HepG2 (cell line): ENCODE results near the gene PCBP1. TPM values are rescaled to one million over a fixed set of nuclear protein-coding genes. Genes with fewer than 3 reads are reported as not detected.

Experiments
- AGO1 ChIP-seq: fragments of 200-400 bp; formaldehyde crosslinking; IDR thresholded peaks from 2 replicates; pipeline ENCODE4 v1.6.1; 2017; ENCODE audit warnings: mild to moderate bottlenecking, low read depth, low read length, moderate library complexity; ENCODE audit not compliant: poor library complexity, severe bottlenecking
- AKAP8 ChIP-seq: sonication (generic); formaldehyde crosslinking; IDR thresholded peaks from 2 replicates; pipeline ENCODE4 v1.5.1; 2020; ENCODE audit warnings: mild to moderate bottlenecking, missing genetic modification reagents
- ARID2 ChIP-seq: sonication (generic); formaldehyde crosslinking; IDR thresholded peaks from 2 replicates; pipeline ENCODE4 v1.8.1; 2022; ENCODE audit warnings: mild to moderate bottlenecking, missing genetic modification reagents, borderline replicate concordance
- ARNT2 ChIP-seq: sonication (generic); formaldehyde crosslinking; IDR thresholded peaks from 2 replicates; pipeline ENCODE4 v1.8.0; 2022; ENCODE audit warnings: mild to moderate bottlenecking, low read depth, missing genetic modification reagents, moderate library complexity
- DNMT1 ChIP-seq: sonication (generic); formaldehyde crosslinking; IDR thresholded peaks from 2 replicates; pipeline ENCODE4 v1.5.1; 2020; ENCODE audit warnings: mild to moderate bottlenecking, missing genetic modification reagents
- DPF2 ChIP-seq: sonication (generic); formaldehyde crosslinking; IDR thresholded peaks from 2 replicates; pipeline ENCODE4 v1.4.0; 2020; ENCODE audit warnings: mild to moderate bottlenecking, low read depth, missing genetic modification reagents, borderline replicate concordance
- JDP2 ChIP-seq: sonication (generic); formaldehyde crosslinking; IDR thresholded peaks from 2 replicates; pipeline ENCODE4 v1.8.1; 2022; ENCODE audit warnings: missing genetic modification reagents, borderline replicate concordance
- KAT7 ChIP-seq: IDR thresholded peaks from 2 replicates; pipeline ENCODE4 v1.6.1; 2018; ENCODE audit warnings: borderline replicate concordance, missing compliant biosample characterization
- MTF1 ChIP-seq: sonication (generic); formaldehyde crosslinking; IDR thresholded peaks from 2 replicates; pipeline ENCODE4 v1.5.0; 2020; ENCODE audit warnings: missing genetic modification reagents
- NR1H2 ChIP-seq: sonication (generic); formaldehyde crosslinking; IDR thresholded peaks from 2 replicates; pipeline ENCODE4 v1.8.1; 2022; ENCODE audit warnings: low read depth, missing genetic modification reagents, borderline replicate concordance
- TARDBP ChIP-seq: sonication (generic); formaldehyde crosslinking; IDR thresholded peaks from 2 replicates; pipeline ENCODE4 v1.8.0; 2022; ENCODE audit warnings: mild to moderate bottlenecking, missing genetic modification reagents
- ZBTB7B ChIP-seq: sonication (generic); formaldehyde crosslinking; IDR thresholded peaks from 2 replicates; pipeline ENCODE4 v1.4.0; 2020; ENCODE audit warnings: missing genetic modification reagents
- ZNF558 ChIP-seq: sonication (generic); formaldehyde crosslinking; IDR thresholded peaks from 2 replicates; pipeline ENCODE4 v1.9.0; 2022; ENCODE audit warnings: mild to moderate bottlenecking, missing genetic modification reagents, borderline replicate concordance
- ZNF775 ChIP-seq: sonication (generic); formaldehyde crosslinking; IDR thresholded peaks from 2 replicates; pipeline ENCODE4 v1.4.0; 2020; ENCODE audit warnings: missing genetic modification reagents, mild to moderate bottlenecking, moderate library complexity, borderline replicate concordance
- polyA plus RNA-seq, 8 experiments: library from polyadenylated mRNA; depleted of rRNA in 3 of 8; stranded (reverse) in 7 of 8; unstranded in 1 of 8; fragments of >200 nt; fragmentation: Illumina TruSeq in 4 of 8; extraction: Trizol in 4 of 8; gene quantifications; 2 replicates each; pipeline versions ENCODE4 v1.2.1 to v1.2.3, GENCODE V29; 2011 to 2016; ENCODE audit warnings: low read depth in 4 of 8, missing spikeins in 1 of 8, mixed read lengths in 1 of 8; ENCODE audit not compliant: insufficient read depth in 1 of 8
- total RNA-seq, 5 experiments: library from RNA; depleted of rRNA; stranded (reverse); fragments of >200 nt; fragmentation: Illumina TruSeq; extraction: Trizol; gene quantifications; 2 replicates each; pipeline ENCODE4 v1.2.3, GENCODE V29; 2016; ENCODE audit warnings: low read depth in 1 of 5
- TF ChIP-seq, protein P1 (sequence below): sonication (generic); formaldehyde crosslinking; IDR thresholded peaks from 2 replicates; pipeline ENCODE4 v1.4.0; 2020; ENCODE audit warnings: missing genetic modification reagents
- TF ChIP-seq, protein P2 (sequence below): sonication (generic); formaldehyde crosslinking; IDR thresholded peaks from 2 replicates; pipeline ENCODE4 v1.5.1; 2020; ENCODE audit warnings: missing genetic modification reagents, mild to moderate bottlenecking, borderline replicate concordance
- TF ChIP-seq, protein P3 (sequence below): sonication (generic); formaldehyde crosslinking; IDR thresholded peaks from 2 replicates; pipeline ENCODE4 v1.4.0; 2020; ENCODE audit warnings: missing genetic modification reagents

Gene PCBP1
- total and polyA plus RNA-seq, 2 of the 13 experiments (the other 11 are each of a cell fraction or from before 2014, with no cell fraction given): 32.0 to 137 TPM

DNA sequence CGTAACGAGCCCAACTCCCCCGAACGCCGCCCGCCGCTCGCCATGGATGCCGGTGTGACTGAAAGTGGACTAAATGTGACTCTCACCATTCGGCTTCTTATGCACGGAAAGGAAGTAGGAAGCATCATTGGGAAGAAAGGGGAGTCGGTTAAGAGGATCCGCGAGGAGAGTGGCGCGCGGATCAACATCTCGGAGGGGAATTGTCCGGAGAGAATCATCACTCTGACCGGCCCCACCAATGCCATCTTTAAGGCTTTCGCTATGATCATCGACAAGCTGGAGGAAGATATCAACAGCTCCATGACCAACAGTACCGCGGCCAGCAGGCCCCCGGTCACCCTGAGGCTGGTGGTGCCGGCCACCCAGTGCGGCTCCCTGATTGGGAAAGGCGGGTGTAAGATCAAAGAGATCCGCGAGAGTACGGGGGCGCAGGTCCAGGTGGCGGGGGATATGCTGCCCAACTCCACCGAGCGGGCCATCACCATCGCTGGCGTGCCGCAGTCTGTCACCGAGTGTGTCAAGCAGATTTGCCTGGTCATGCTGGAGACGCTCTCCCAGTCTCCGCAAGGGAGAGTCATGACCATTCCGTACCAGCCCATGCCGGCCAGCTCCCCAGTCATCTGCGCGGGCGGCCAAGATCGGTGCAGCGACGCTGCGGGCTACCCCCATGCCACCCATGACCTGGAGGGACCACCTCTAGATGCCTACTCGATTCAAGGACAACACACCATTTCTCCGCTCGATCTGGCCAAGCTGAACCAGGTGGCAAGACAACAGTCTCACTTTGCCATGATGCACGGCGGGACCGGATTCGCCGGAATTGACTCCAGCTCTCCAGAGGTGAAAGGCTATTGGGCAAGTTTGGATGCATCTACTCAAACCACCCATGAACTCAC is 673 bp downstream of the PCBP1 start (continued):
- TF ChIP-seq, protein P1, sequence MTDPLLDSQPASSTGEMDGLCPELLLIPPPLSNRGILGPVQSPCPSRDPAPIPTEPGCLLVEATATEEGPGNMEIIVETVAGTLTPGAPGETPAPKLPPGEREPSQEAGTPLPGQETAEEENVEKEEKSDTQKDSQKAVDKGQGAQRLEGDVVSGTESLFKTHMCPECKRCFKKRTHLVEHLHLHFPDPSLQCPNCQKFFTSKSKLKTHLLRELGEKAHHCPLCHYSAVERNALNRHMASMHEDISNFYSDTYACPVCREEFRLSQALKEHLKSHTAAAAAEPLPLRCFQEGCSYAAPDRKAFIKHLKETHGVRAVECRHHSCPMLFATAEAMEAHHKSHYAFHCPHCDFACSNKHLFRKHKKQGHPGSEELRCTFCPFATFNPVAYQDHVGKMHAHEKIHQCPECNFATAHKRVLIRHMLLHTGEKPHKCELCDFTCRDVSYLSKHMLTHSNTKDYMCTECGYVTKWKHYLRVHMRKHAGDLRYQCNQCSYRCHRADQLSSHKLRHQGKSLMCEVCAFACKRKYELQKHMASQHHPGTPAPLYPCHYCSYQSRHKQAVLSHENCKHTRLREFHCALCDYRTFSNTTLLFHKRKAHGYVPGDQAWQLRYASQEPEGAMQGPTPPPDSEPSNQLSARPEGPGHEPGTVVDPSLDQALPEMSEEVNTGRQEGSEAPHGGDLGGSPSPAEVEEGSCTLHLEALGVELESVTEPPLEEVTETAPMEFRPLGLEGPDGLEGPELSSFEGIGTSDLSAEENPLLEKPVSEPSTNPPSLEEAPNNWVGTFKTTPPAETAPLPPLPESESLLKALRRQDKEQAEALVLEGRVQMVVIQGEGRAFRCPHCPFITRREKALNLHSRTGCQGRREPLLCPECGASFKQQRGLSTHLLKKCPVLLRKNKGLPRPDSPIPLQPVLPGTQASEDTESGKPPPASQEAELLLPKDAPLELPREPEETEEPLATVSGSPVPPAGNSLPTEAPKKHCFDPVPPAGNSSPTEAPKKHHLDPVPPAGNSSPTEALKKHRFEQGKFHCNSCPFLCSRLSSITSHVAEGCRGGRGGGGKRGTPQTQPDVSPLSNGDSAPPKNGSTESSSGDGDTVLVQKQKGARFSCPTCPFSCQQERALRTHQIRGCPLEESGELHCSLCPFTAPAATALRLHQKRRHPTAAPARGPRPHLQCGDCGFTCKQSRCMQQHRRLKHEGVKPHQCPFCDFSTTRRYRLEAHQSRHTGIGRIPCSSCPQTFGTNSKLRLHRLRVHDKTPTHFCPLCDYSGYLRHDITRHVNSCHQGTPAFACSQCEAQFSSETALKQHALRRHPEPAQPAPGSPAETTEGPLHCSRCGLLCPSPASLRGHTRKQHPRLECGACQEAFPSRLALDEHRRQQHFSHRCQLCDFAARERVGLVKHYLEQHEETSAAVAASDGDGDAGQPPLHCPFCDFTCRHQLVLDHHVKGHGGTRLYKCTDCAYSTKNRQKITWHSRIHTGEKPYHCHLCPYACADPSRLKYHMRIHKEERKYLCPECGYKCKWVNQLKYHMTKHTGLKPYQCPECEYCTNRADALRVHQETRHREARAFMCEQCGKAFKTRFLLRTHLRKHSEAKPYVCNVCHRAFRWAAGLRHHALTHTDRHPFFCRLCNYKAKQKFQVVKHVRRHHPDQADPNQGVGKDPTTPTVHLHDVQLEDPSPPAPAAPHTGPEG: peak; percentile 89
- TF ChIP-seq AGO1: no peak
- TF ChIP-seq AKAP8: 0 out of 2 replicates have a peak, but pooled peaks have one; percentile 46
- TF ChIP-seq, protein P2, sequence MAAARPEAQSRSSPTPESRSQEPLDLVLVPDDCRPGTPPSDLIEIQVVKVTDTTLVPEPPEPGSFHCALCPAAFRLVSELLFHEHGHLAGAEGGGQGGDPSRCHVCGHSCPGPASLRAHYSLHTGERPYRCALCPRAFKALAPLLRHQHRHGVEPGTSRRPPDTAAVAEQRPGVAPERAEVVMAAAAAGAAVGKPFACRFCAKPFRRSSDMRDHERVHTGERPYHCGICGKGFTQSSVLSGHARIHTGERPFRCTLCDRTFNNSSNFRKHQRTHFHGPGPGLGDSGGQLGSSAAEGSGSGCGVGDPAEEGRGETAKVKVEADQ (CRISPR knock-in tag): no peak
- TF ChIP-seq KAT7 (CRISPR knock-in tag): peak; percentile 82; the same call in 1 of the 2 replicates
- TF ChIP-seq DPF2 (CRISPR knock-in tag): no peak
- no peak for TF ChIP-seq MTF1
- 0 out of 2 replicates have a peak, but pooled peaks have one; percentile 17 for TF ChIP-seq ARNT2 (CRISPR knock-in tag)
- peak; percentile 56; the same call in 1 of the 2 replicates for TF ChIP-seq TARDBP
- peak; percentile 71 for TF ChIP-seq ZBTB7B
- TF ChIP-seq DNMT1 (CRISPR knock-in tag): peak; percentile 81; the same call in 1 of the 2 replicates
- TF ChIP-seq NR1H2 (CRISPR knock-in tag): no peak
- TF ChIP-seq JDP2 (CRISPR knock-in tag): no peak
- no peak; the same call in 1 of the 2 replicates for TF ChIP-seq ARID2 (CRISPR knock-in tag)
- TF ChIP-seq ZNF775 (CRISPR knock-in tag): no peak
- TF ChIP-seq, protein P3, sequence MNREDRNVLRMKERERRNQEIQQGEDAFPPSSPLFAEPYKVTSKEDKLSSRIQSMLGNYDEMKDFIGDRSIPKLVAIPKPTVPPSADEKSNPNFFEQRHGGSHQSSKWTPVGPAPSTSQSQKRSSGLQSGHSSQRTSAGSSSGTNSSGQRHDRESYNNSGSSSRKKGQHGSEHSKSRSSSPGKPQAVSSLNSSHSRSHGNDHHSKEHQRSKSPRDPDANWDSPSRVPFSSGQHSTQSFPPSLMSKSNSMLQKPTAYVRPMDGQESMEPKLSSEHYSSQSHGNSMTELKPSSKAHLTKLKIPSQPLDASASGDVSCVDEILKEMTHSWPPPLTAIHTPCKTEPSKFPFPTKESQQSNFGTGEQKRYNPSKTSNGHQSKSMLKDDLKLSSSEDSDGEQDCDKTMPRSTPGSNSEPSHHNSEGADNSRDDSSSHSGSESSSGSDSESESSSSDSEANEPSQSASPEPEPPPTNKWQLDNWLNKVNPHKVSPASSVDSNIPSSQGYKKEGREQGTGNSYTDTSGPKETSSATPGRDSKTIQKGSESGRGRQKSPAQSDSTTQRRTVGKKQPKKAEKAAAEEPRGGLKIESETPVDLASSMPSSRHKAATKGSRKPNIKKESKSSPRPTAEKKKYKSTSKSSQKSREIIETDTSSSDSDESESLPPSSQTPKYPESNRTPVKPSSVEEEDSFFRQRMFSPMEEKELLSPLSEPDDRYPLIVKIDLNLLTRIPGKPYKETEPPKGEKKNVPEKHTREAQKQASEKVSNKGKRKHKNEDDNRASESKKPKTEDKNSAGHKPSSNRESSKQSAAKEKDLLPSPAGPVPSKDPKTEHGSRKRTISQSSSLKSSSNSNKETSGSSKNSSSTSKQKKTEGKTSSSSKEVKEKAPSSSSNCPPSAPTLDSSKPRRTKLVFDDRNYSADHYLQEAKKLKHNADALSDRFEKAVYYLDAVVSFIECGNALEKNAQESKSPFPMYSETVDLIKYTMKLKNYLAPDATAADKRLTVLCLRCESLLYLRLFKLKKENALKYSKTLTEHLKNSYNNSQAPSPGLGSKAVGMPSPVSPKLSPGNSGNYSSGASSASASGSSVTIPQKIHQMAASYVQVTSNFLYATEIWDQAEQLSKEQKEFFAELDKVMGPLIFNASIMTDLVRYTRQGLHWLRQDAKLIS (CRISPR knock-in tag): peak; percentile 90
- TF ChIP-seq ZNF558 (CRISPR knock-in tag): no peak
